ENCODE results near the gene BHLHA15.
"Not testable (repeated sequence)": the region's sequence is repeated elsewhere in the genome, so short reads cannot be mapped to it uniquely, and the experiment has no call there.

The BHLHA15 gene

DNA sequence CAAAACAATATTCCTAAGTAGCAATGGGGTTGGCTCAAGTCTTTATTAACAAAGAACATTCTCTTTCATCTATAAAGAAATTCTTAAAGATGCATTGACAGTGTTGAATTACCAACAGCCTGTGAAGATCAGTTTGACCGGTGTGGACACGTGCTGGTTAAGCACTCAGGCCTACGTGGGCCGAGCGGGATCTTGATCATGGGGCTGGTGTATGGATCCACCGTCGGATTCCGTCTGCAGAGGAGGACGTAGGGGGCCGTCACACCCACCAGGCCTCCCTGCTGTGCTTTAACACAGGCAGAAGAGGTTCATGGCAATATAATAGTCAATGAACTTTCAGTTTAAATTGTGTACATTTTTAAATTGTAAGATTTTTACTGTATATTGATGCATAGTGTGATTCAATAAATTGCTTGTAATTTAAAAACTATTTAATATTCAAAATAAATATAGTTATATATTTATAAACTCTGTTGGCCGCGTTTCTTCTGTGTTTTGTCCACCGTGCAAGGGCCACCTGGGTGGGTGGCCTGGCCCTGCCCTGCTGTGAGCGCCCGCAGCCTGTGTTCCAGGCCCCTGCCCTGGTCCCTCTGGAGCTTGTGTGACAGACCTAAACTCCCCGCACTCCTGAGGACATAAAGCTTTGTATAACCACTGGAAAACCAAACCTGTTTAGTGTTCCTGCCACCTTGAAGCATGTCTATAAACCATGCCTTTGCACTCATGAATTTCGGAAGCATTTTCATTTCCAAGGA lies 1.9 kb upstream of the BHLHA15 start:
- Histone ChIP-seq H3K36me3 (replicated peaks) (peaks cover 7% of the 10 kb centered on the region; the same call in 1 of the 2 replicates), H3K4me3 (no peak overlapping the region), H3K4me1 (no peaks in the 10 kb centered on the region), H3K9me3 (no peaks in the 10 kb centered on the region), H3K27me3 (ENCODE audit: low read depth) (no peaks in the 10 kb centered on the region)
- in situ Hi-C loops (cut with MboI; ENCODE audit: low sequenced_read_pairs), result no loop called here
- DNase-seq (ENCODE audit: low spot score in 2 of 2), result no peak

DNA sequence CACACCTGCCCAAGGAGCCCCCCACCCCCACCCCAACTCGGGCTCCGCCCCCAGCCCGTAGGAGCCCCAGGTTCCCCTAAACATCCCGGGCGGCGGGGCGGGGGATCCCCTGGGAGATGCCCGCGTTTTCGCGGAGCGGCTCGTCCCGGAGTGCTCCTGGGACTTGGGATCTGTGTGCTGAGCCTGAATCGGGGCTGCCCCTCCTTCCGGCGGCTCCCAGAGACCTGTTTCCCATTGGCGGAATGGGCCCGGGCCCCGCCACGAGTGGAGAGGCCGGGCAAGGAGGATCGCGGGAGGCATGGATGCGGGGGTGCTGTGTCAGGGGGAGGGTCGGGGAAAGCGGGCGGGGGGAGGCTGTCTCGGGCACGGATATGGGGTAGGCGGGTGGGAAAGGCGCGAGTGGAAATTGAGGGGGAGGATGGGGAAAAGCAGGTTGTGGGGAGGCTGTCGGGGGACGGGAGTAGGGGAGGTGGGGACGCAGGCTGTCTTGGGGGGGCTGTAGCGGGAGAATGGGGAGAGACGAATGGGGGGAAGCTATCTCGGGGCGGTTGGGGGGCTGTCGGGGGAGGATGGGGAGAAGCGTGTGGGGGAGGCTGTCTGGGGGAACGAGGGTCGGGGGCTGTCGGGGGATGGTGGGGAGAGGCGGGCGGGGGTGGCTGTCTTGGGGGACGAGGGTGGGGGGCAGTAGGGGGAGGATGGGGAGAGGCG lies 572 bp upstream of the BHLHA15 start:
- H3K36me3 ChIP-seq (replicated peaks), result peaks cover 3% of the 10 kb centered on the region; the same call in 1 of the 2 replicates
- DNase-seq (ENCODE audit: low spot score in 2 of 2), result no peak
- H3K4me1 ChIP-seq, result no peaks in the 10 kb centered on the region
- H3K4me3 ChIP-seq, result no peak overlapping the region
- no peaks in the 10 kb centered on the region for H3K27me3 ChIP-seq (ENCODE audit: low read depth)
- in situ Hi-C loops (cut with MboI; ENCODE audit: low sequenced_read_pairs), result no loop called here
- no peaks in the 10 kb centered on the region for H3K9me3 ChIP-seq

DNA sequence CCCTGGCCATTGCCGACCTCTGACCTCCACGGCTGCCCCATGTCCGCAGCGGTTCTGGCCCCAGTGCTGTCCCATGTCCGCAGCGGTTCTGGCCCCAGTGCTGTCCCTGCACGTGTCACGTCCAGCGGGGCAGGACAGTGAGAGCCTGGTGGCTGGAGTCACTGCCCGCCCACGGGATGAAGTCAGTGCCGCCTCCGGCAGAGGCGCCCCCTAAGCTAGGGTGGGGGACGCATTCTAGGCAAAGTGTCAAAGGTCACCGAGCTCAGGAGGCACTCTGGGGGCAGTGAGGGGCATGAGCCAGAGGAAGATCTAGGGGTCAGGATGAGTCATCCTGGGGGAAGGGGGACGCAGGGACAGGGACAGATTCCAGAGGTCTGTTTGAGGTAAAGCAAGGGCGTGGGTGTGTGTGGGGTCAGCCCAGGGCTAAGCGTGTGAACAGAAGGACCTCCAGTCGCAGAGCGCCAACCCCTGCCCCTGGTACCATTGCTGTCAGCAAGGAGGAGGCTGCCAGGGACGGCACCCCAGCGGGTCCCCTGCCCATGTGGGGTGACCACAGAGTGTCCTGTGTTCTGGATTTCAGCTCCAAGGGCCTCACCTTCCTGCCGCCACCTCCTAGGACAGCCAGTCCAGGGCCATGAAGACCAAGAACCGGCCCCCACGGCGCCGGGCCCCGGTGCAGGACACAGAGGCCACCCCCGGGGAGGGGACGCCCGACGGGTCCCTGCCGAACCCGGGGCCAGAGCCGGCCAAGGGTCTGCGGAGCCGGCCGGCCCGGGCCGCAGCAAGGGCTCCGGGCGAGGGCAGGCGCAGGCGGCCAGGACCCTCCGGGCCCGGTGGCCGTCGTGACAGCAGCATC lies 665 bp downstream of the BHLHA15 start:
- Histone ChIP-seq H3K4me3 (no peak overlapping the region), H3K36me3 (replicated peaks) (no peaks in the 10 kb centered on the region), H3K9me3 (no peaks in the 10 kb centered on the region), H3K4me1 (no peaks in the 10 kb centered on the region), H3K27me3 (ENCODE audit: low read depth) (no peaks in the 10 kb centered on the region)
- in situ Hi-C loops (cut with MboI; ENCODE audit: low sequenced_read_pairs), result no loop called here
- DNase-seq (ENCODE audit: low spot score in 2 of 2), result no peak

DNA sequence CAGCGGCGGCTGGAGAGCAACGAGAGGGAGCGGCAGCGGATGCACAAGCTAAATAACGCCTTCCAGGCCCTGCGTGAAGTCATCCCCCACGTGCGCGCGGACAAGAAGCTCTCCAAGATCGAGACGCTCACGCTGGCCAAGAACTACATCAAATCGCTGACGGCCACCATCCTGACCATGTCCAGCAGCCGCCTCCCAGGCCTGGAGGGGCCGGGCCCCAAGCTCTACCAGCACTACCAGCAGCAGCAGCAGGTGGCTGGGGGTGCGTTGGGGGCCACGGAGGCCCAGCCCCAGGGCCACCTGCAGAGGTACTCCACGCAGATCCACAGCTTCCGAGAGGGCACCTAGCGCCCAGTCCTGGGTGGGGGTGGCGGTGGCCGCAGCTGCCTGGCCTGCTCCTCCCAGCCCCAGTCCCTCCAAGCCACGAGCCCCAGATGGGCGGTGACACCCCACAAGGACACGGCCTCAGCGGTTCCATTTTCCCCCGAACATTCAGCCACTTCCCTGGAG lies 1.3 kb downstream of the BHLHA15 start:
- in situ Hi-C loops (cut with MboI; ENCODE audit: low sequenced_read_pairs), result no loop called here
- no peaks in the 10 kb centered on the region for H3K36me3 ChIP-seq (replicated peaks)
- DNase-seq (ENCODE audit: low spot score in 2 of 2), result no peak
- H3K27me3 ChIP-seq (ENCODE audit: low read depth), result no peaks in the 10 kb centered on the region
- H3K4me1 ChIP-seq, result no peaks in the 10 kb centered on the region
- H3K9me3 ChIP-seq, result no peaks in the 10 kb centered on the region
- H3K4me3 ChIP-seq, result no peak overlapping the region

DNA sequence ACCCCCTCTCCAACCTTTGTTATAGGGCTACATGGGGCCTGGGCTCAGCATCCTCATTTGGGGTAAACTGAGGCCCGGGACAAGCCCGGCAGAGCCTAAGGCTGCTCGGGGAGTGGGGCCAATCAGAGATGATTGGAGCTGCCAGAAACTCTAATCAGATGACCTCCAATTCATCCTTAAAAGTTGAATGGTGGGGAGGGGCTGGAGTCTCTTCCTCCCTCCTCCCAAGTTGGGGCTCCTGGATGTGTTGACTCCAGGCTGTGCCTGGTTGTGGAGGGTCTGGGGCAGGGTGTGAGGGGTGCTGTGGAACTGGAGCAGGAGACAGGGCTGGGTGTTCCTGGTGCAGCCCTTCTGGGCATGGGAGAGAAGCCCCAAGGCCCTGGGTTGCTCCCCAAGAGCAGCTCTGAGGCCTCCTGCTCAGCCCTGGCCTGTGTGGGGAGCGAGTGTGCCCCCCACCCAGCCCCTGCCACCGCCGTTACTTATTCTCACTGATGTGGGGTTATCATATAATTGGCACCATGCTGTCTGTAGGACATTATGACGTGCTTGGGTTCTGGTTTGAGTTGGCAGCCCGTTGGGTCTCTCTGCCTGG lies 2.2 kb downstream of the BHLHA15 start:
- in situ Hi-C loops (cut with MboI; ENCODE audit: low sequenced_read_pairs), result no loop called here
- Histone ChIP-seq H3K4me1 (no peaks in the 10 kb centered on the region), H3K4me3 (no peak overlapping the region), H3K9me3 (no peaks in the 10 kb centered on the region), H3K27me3 (ENCODE audit: low read depth) (no peaks in the 10 kb centered on the region), H3K36me3 (replicated peaks) (no peaks in the 10 kb centered on the region)
- DNase-seq (ENCODE audit: low spot score in 2 of 2), result no peak

DNA sequence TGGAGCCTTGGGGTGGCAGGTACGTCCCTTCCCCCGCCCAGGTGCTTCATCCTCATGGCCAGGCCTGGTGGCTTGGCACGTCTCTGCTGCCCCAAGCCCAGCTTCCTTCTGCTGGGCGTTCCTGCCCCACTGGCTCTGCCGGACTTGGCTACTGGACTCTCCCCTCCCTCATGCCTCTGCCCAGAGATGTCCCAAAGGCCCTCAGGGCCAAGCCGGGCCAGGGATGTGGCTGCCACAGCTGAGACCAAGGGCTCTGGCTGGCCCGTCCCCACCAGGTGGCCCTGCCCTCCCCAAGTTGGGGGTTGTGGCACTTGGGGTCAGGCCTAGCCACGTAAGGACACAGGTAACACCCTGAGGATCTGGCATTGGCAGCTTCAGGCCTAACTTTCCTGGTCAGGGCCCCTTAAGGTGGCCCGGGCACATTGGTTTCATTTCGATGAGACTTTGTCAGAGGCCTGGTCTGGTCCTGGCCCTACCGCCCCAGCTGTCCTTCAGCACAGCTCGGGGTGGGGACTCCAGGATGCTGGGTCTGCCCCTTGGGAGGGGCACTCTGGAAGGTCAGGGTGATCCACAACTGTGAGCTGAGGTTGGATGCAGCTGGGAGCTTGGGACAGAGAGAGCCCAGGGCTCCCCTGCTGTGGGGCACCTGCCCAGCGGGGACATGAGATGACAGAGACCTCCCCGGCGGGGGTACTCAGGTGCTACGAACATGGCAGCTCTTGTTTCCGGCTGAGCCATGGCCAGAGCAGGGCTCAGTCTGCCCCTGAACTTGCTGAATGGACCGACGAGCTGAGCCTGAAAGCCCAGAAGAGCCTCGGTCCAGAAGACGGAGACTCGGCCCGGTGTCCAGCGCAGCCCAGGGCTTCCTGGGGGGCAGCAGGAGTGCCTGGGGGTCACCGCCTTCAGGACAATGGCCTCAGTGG lies 2.9 kb downstream of the BHLHA15 start:
- Histone ChIP-seq H3K4me3 (no peak overlapping the region), H3K4me1 (no peaks in the 10 kb centered on the region), H3K36me3 (replicated peaks) (no peaks in the 10 kb centered on the region), H3K27me3 (ENCODE audit: low read depth) (no peaks in the 10 kb centered on the region), H3K9me3 (no peaks in the 10 kb centered on the region)
- in situ Hi-C loops (cut with MboI; ENCODE audit: low sequenced_read_pairs), result no loop called here
- DNase-seq (ENCODE audit: low spot score in 2 of 2), result no peak

DNA sequence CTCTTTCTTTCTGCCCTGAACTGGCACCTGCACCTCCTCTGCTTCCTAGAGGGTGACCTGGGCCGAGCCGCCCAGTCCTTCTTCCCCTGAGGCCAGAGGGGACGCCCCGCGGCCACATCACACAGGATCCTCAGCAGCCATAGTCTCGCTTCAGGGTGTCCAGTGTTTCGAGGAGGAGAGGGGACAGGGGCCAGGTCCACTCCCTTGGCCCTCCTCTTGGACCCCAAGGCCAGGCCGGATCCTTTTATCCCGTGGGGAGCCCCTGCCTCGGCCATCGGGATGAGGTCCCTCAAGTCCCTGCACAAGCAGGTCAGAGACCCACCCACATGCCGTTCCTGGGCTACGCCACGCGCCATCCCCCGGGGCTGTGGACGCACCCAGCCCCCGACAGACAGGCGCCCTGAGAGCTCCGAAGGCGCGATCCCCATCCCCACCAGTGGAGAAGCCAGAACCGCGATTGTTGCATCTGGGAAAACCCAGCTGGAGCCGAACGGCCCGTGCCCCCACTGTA lies 3.6 kb downstream of the BHLHA15 start:
- no peak overlapping the region for H3K4me3 ChIP-seq
- H3K9me3 ChIP-seq, result no peaks in the 10 kb centered on the region
- H3K27me3 ChIP-seq (ENCODE audit: low read depth), result no peaks in the 10 kb centered on the region
- H3K36me3 ChIP-seq (replicated peaks), result no peaks in the 10 kb centered on the region
- H3K4me1 ChIP-seq, result no peaks in the 10 kb centered on the region
- in situ Hi-C loops (cut with MboI; ENCODE audit: low sequenced_read_pairs), result no loop called here
- no peak for DNase-seq (ENCODE audit: low spot score in 2 of 2)

DNA sequence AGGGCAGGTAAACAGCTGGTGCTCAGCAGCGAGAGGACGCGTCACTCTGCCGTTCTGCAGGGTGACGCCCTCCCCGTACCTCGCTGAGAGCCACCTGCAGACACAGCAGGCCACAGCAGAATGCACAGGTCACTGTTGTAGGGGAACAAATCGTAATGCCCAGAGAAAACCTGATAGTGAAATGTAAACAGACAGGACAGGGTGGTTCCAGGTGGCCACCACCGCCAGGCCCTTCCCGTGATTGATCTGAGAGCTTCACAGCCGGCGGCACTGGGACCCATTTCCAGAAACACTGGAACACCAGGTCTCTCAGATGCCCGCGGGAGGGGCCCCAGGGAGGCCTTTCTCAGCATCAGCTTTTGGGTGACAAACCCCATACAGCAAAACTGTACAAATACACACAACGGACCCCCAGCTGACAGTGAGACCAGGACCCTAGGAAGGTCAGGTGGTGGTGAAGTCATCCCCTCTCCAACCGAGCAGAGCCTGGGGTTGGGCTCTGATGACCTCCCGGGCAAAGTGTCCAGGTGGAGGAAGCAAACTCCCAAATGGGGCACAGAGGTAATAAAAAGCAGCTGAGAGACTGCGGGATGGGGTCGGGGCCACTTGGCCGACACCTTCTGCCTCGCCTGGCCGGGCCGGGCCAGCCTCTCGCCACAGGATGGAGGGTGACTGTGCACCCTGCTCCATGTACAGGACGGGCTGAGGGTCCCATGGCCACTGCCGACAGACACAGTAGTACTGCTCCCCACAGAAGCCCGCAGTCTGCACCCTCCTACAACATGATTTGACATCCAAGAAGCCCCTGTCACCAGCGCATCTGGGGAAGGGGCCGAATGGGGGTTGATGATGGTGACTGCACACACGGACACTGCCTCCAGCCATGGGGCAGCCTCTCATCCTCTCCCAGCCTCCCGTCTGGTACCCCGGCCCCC lies 4.6 kb downstream of the BHLHA15 start:
- DNase-seq (ENCODE audit: low spot score in 2 of 2), result no peak
- in situ Hi-C loops (cut with MboI; ENCODE audit: low sequenced_read_pairs), result no loop called here
- H3K4me1 ChIP-seq, result no peaks in the 10 kb centered on the region
- no peaks in the 10 kb centered on the region for H3K36me3 ChIP-seq (replicated peaks)
- no peaks in the 10 kb centered on the region for H3K27me3 ChIP-seq (ENCODE audit: low read depth)
- no peak overlapping the region for H3K4me3 ChIP-seq
- no peaks in the 10 kb centered on the region for H3K9me3 ChIP-seq

DNA sequence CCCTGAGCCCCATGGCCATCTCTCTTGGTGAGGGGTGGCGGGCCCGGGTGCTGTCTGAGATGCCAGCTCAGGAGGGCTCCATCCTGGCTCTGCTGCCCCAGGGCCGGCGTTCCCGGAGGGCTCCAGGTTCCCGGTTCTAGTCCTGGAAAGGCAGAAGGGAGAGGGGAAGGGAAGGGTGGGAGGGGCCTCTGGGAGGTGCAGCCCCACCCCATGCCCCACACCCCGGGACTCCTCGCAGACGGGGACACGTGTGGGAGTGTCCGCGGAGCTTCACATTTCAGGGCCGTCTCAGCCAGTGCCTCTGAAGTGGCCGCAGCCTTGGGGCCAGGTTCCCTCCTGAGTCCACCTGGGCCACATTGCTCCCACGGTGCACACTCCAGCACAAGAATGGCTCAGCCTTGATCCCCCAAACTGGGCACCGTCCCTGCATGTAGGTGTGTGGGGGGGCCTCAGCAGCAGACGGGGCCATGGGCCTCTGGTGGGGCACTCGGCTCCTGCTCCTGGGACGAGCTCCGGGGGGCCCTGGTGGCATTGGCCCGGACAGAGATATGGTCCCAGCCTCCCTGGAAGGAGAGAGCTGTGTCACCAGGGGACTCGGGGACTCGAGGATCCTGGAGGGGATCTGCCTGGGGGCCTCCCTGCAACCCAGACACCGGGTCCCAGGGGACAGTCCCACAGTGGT lies 5.8 kb downstream of the BHLHA15 start:
- no peaks in the 10 kb centered on the region for H3K9me3 ChIP-seq
- in situ Hi-C loops (cut with MboI; ENCODE audit: low sequenced_read_pairs), result no loop called here
- no peaks in the 10 kb centered on the region for H3K4me1 ChIP-seq
- H3K36me3 ChIP-seq (replicated peaks), result no peaks in the 10 kb centered on the region
- no peak for DNase-seq (ENCODE audit: low spot score in 2 of 2)
- H3K27me3 ChIP-seq (ENCODE audit: low read depth), result no peaks in the 10 kb centered on the region
- no peak overlapping the region for H3K4me3 ChIP-seq

DNA sequence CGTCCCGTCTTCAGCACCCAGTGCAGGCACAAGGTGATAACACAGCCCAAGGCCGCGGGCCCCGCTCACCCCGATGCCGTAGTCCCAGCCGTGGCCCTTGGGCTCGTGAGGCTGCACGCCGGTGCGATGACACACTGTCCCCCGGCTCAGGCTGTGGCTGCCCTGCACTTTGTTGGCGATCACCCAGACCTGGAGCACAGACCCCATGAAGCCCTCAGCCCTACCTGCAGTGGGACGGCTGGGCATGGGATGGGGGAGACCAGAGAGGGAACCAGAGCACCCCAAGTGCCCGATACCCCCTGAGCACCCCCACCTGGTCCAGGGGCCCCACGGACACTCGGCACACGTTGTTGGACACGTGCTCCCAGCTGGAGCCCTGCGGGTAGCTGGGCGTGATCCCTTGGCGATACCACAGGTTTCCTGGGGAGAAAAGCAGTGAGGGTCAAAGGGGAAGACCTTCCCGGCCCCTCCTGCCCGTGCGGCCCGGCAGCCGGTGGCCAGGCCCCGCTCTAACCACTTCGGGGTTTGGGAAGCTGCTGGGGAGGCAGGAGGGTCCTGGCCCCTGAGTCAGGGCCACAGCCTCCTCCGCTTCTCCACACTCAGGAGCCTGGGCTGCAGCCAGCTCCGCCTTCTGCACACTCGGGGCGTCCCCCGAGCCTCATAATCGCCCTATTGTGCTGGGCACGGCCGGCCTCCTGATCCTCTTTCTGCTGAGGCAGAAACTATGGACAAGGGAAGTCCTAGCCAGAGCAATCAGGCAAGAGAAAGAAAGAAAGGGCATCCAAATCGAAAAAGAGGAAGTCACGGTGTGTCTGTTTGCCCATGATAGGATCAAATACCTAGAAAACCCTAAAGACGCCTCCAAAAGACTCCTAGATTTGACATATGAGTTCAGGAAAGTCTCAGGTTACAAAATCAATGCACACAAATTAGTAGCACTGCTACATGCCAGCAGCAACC lies 6.7 kb downstream of the BHLHA15 start:
- Histone ChIP-seq H3K4me3 (no peak overlapping the region), H3K9me3 (no peaks in the 10 kb centered on the region), H3K4me1 (no peaks in the 10 kb centered on the region), H3K27me3 (ENCODE audit: low read depth) (no peaks in the 10 kb centered on the region), H3K36me3 (replicated peaks) (no peaks in the 10 kb centered on the region)
- DNase-seq (ENCODE audit: low spot score in 2 of 2), result no peak
- in situ Hi-C loops (cut with MboI; ENCODE audit: low sequenced_read_pairs), result no loop called here

DNA sequence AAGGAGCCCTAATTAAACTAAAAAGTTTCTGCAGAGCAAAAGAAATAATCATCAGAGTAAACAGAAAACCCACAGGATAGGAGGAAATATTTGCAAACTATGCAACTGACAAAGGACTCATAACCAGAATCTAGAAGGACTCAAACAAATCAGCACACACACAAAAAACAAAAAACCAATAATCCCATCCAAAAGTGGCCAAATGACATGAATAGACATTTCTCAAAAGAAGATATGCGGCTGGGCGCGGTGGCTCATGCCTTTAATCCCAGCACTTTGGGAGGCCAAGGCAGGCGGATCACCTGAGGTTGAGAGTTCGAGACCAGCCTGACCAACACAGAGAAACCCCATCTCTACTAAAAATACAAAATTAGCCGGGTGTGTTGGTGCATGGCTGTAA lies 8.1 kb downstream of the BHLHA15 start:
- H3K4me1 ChIP-seq; in situ Hi-C loops (cut with MboI; ENCODE audit: low sequenced_read_pairs); H3K9me3 ChIP-seq; DNase-seq (ENCODE audit: low spot score in 2 of 2); H3K36me3 ChIP-seq (replicated peaks); H3K4me3 ChIP-seq; H3K27me3 ChIP-seq (ENCODE audit: low read depth): not testable (repeated sequence)
